Liver (tissue), 9 donors: ENCODE measurements around the gene RASAL1. TPM values are rescaled to one million over a fixed set of nuclear protein-coding genes. Genes with fewer than 3 reads are reported as not detected.
"Not testable (repeated sequence)": the region's sequence is repeated elsewhere in the genome, so short reads cannot be mapped to it uniquely, and the experiment has no call there.

ENCODE experiments used
- DNase-seq: peaks from one replicate; pipeline ENCODE4 v3.0.0-alpha.2; 2017; ENCODE audit warnings: low spot score
- H3K27ac ChIP-seq, 2 donors: one replicate each; pipeline ENCODE4 v1.7.0; 2013; ENCODE audit warnings: inconsistent platforms in 2 of 2, low read length in 2 of 2, control low read depth in 1 of 2, low read depth in 1 of 2, mild to moderate bottlenecking in 1 of 2
- H3K27me3 ChIP-seq, 4 donors: one replicate each; pipeline versions ENCODE4 v1.6.1 to v1.7.0; 2013; ENCODE audit warnings: low read length in 3 of 4, inconsistent platforms in 1 of 4, mild to moderate bottlenecking in 1 of 4, moderate library complexity in 1 of 4; ENCODE audit not compliant: control insufficient read depth in 4 of 4, insufficient read depth in 4 of 4
- H3K36me3 ChIP-seq, 4 donors: one replicate each; pipeline versions ENCODE4 v1.6.1 to v1.7.0; 2013; ENCODE audit warnings: low read length in 3 of 4, mild to moderate bottlenecking in 3 of 4, low read depth in 1 of 4, moderate library complexity in 1 of 4; ENCODE audit not compliant: control insufficient read depth in 4 of 4, insufficient read depth in 3 of 4
- H3K4me1 ChIP-seq, 4 donors: one replicate each; pipeline versions ENCODE4 v1.6.1 to v1.7.0; 2013; ENCODE audit warnings: low read length in 3 of 4, mild to moderate bottlenecking in 3 of 4, moderate library complexity in 1 of 4; ENCODE audit not compliant: control insufficient read depth in 4 of 4, insufficient read depth in 4 of 4
- H3K4me3 ChIP-seq, 3 donors: one replicate each; pipeline versions ENCODE4 v1.6.1 to v1.7.0; 2013; ENCODE audit warnings: low read length in 3 of 3, control low read depth in 1 of 3, low read depth in 1 of 3, mild to moderate bottlenecking in 1 of 3
- H3K9ac ChIP-seq, 2 donors: one replicate each; pipeline ENCODE4 v1.7.0; 2013; ENCODE audit warnings: low read length in 2 of 2, mild to moderate bottlenecking in 2 of 2, moderate library complexity in 2 of 2, control low read depth in 1 of 2, low read depth in 1 of 2
- H3K9me3 ChIP-seq, 4 donors: one replicate each; pipeline versions ENCODE4 v1.6.1 to v1.7.0; 2013; ENCODE audit warnings: low read length in 3 of 4; ENCODE audit not compliant: control insufficient read depth in 4 of 4
- ATF3 ChIP-seq: IDR thresholded peaks from 2 replicates; pipeline ENCODE4 v1.6.1; 2016; ENCODE audit warnings: antibody characterized with exemption
- CTCF ChIP-seq: fragments of 150-350 bp; IDR thresholded peaks from 2 replicates; pipeline ENCODE4 v1.5.1; 2017; ENCODE audit warnings: improper control_type of control experiment, low read depth, low read length; ENCODE audit not compliant: missing input control
- EGR1 ChIP-seq, 2 donors: IDR thresholded peaks; 2 replicates each; pipeline ENCODE4 v1.6.1; 2016 to 2018; ENCODE audit warnings: antibody characterized with exemption in 2 of 2, low read depth in 2 of 2
- FOXA1 ChIP-seq: IDR thresholded peaks from 2 replicates; pipeline ENCODE4 v1.6.1; 2016; ENCODE audit warnings: antibody characterized with exemption
- FOXA2 ChIP-seq: IDR thresholded peaks from 2 replicates; pipeline ENCODE4 v1.6.1; 2016; ENCODE audit warnings: antibody characterized with exemption
- GABPA ChIP-seq, 2 donors: IDR thresholded peaks in 1 of 2; conservative IDR thresholded peaks in 1 of 2; 2 replicates each; pipeline ENCODE4 v1.6.1; 2016; ENCODE audit warnings: antibody characterized with exemption in 2 of 2, mild to moderate bottlenecking in 1 of 2, moderate library complexity in 1 of 2
- HNF4A ChIP-seq, 2 donors: conservative IDR thresholded peaks; 2 replicates each; pipeline ENCODE4 v1.6.1; 2016; ENCODE audit warnings: antibody characterized with exemption in 2 of 2, mild to moderate bottlenecking in 2 of 2
- HNF4G ChIP-seq: IDR thresholded peaks from 2 replicates; pipeline ENCODE4 v1.6.1; 2016; ENCODE audit warnings: antibody characterized with exemption
- JUND ChIP-seq, 2 donors: IDR thresholded peaks; 2 replicates each; pipeline ENCODE4 v1.6.1; 2016; ENCODE audit warnings: antibody characterized with exemption in 2 of 2
- MAX ChIP-seq: IDR thresholded peaks from 2 replicates; pipeline ENCODE4 v1.6.1; 2016; ENCODE audit warnings: antibody characterized with exemption
- NR2F2 ChIP-seq: IDR thresholded peaks from 2 replicates; pipeline ENCODE4 v1.6.1; 2016; ENCODE audit warnings: antibody characterized with exemption
- RAD21 ChIP-seq, 2 donors: IDR thresholded peaks; 2 replicates each; pipeline ENCODE4 v1.6.1; 2016; ENCODE audit warnings: antibody characterized with exemption in 2 of 2, mild to moderate bottlenecking in 2 of 2
- REST ChIP-seq: IDR thresholded peaks from 2 replicates; pipeline ENCODE4 v1.6.1; 2016; ENCODE audit warnings: antibody characterized with exemption, mild to moderate bottlenecking
- RXRA ChIP-seq, 2 donors: IDR thresholded peaks; 2 replicates each; pipeline ENCODE4 v1.6.1; 2017 to 2018; ENCODE audit warnings: antibody characterized with exemption in 2 of 2, mild to moderate bottlenecking in 1 of 2
- SP1 ChIP-seq: IDR thresholded peaks from 2 replicates; pipeline ENCODE4 v1.6.1; 2018; ENCODE audit warnings: antibody characterized with exemption, mild to moderate bottlenecking
- TAF1 ChIP-seq: conservative IDR thresholded peaks from 2 replicates; pipeline ENCODE4 v1.6.1; 2016; ENCODE audit warnings: antibody characterized with exemption, mild to moderate bottlenecking
- YY1 ChIP-seq: IDR thresholded peaks from 2 replicates; pipeline ENCODE4 v1.6.1; 2016; ENCODE audit warnings: antibody characterized with exemption, mild to moderate bottlenecking
- ZBTB33 ChIP-seq: IDR thresholded peaks from 2 replicates; pipeline ENCODE4 v1.6.1; 2016; ENCODE audit warnings: antibody characterized with exemption
- WGBS: extraction: QIAGEN DNeasy Blood & Tissue Kit; methylation state at CpG from one replicate; pipeline ENCODE4 v1.1.7; 2013; 5-methylcytosine and 5-hydroxymethylcytosine counted together
- polyA plus RNA-seq, 2 donors: library from polyadenylated mRNA; stranded (reverse) in 1 of 2; unstranded in 1 of 2; fragments of 200-250 nt in 1 of 2; fragments of >200 nt in 1 of 2; fragmentation: Nextera tagmentation in 1 of 2; extraction: Ambion mirVana in 1 of 2; gene quantifications; one replicate each; pipeline versions ENCODE4 v1.2.1 to v1.2.3, GENCODE V29; 2013 to 2015
- total RNA-seq, 2 donors: library from RNA; depleted of rRNA; stranded (reverse); fragments of >200 nt; gene quantifications; one replicate each; pipeline ENCODE4 v1.2.3, GENCODE V29; 2014
- donor health status: healthy.
- donor health status: healthy.
- donor health status: healthy.
- donor health status: healthy.
- donor health status: healthy.

Gene RASAL1
- total and polyA plus RNA-seq, 4 donors = 0.20 to 0.33 (median 0.26) TPM

- H3K27ac ChIP-seq, H3K9ac ChIP-seq, H3K4me1 ChIP-seq, H3K9me3 ChIP-seq, H3K4me3 ChIP-seq, H3K36me3 ChIP-seq, DNase-seq, H3K27me3 ChIP-seq: not testable (repeated sequence)
- 88% methylated on average over 8 of the region's 8 CpGs for WGBS
These were observed 17.9 kb downstream of the RASAL1 start for GRCh38 chr12:113117684-113118083.

- DNase-seq = no peak
- WGBS = 74% methylated on average over 6 of the region's 6 CpGs
These were observed 18.7 kb downstream of the RASAL1 start for GRCh38 chr12:113116875-113117274.

GRCh38 chr12:113115455-113116126 is 20.0 kb downstream of the RASAL1 start:
- DNase-seq = no peak

More at GRCh38 chr12:113116875-113117274, 18.7 kb downstream of the RASAL1 start:
- Histone ChIP-seq H3K9ac (no peak overlapping the region), H3K27ac (no peak overlapping the region), H3K4me1 (no peaks in the 10 kb centered on the region), H3K27me3 (peaks cover 0 to 3% (median 0%) of the 10 kb centered on the region in 4 donors), H3K4me3 (no peak overlapping the region), H3K9me3 (no peaks in the 10 kb centered on the region), H3K36me3 (no peaks in the 10 kb centered on the region)
- TF ChIP-seq RAD21 (IDR thresholded peaks at IDR 0.05) = no peak
- TF ChIP-seq JUND (IDR thresholded peaks at IDR 0.05) = no peak

More at GRCh38 chr12:113115455-113116126, 20.0 kb downstream of the RASAL1 start:
- no peaks in the 10 kb centered on the region for H3K27me3 ChIP-seq
- no peak for TF ChIP-seq RXRA (IDR thresholded peaks at IDR 0.05)
- TF ChIP-seq HNF4G = no peak
- no peak for TF ChIP-seq GABPA (IDR thresholded peaks at IDR 0.05 in 1 of 2, conservative IDR thresholded peaks at IDR 0.05 in 1 of 2)
- no peak for TF ChIP-seq NR2F2
- TF ChIP-seq ATF3 = no peak
- no peak for TF ChIP-seq MAX
- TF ChIP-seq ZBTB33 = no peak
- TF ChIP-seq SP1 = no peak
- TF ChIP-seq YY1 = no peak
- TF ChIP-seq HNF4A (conservative IDR thresholded peaks at IDR 0.05) = no peak
- no peak for TF ChIP-seq TAF1
- TF ChIP-seq RAD21 (IDR thresholded peaks at IDR 0.05) = no peak
- TF ChIP-seq FOXA2 = no peak
- TF ChIP-seq REST = no peak
- TF ChIP-seq CTCF = no peak
- TF ChIP-seq FOXA1 = no peak
- TF ChIP-seq EGR1 (IDR thresholded peaks at IDR 0.05; ENCODE audit: low read depth in 2 of 2) = no peak
- TF ChIP-seq JUND (IDR thresholded peaks at IDR 0.05) = no peak
- H3K9me3 ChIP-seq = no peaks in the 10 kb centered on the region
- H3K9ac ChIP-seq = no peak overlapping the region
- H3K4me3 ChIP-seq = no peak overlapping the region
- no peaks in the 10 kb centered on the region for H3K4me1 ChIP-seq
- no peaks in the 10 kb centered on the region for H3K36me3 ChIP-seq
- WGBS = 90% methylated on average over 22 of the region's 22 CpGs
- H3K27ac ChIP-seq = no peak overlapping the region
